ENCODE measurements around the gene STARD13.
"Not testable (repeated sequence)": the region's sequence is repeated elsewhere in the genome, so short reads cannot be mapped to it uniquely, and the experiment has no call there.

Gene STARD13

DNA sequence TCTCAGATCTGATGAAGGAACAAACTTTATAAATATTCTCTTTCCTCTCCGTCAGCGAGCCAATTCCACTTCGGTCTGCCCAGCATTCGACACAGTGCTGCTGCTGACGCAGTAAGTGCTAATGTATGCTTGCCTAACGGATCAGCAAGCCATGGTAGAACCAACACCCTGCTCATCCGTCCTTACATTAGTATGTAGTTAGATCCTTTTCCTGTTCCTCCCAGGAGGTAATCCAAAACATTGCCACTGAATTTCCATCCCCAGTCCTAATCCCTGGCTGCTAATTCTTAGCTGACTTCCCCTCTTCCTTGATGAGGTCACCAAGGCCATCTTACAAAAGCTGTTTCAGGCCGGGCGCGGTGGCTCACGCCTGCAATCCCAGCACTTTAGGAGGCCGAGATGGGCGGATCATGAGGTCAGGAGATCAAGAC lies 88.0 kb downstream of the STARD13 start:
- DNase-seq, result no peak

GRCh38 chr13:33196767-33197166 lies 88.8 kb downstream of the STARD13 start:
- DNase-seq, result no peak

DNA sequence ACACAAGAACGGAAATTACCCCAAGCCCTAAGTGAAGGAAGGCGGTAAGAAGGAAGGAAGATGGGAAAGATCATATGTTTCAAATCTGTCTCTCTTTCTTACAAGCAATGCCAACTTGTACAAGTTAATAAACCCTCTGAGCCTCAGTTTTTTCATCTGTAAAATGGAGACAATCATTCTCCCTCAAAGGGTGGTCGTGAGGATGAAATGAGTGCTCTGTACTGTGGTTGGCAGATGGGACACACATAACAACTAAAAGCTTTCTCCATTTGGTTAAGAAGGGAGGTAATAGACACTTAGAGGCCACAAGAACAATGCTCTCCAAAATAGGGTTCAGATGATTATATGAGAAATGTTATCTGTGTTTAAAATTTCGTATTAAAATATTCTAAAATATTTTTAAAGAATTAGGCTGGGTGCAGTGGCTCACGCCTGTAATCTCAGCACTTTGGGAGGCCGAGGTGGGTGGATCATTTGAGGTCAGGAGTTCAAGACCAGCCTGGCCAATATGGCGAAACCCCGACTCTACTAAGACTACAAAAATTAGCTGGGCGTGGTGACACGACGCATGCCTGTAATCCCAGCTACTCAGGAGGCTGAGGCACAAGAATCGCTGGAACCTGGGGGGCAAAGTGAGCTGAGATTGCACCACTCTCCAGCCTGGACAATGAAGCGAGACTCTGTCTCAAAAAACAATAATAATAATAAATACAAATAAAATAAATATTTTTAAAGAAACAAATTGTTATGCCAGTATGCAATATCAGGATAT lies 89.7 kb downstream of the STARD13 start:
- no peak for DNase-seq

- peak in 1 of 2 experiments; percentile 15 for DNase-seq
Observed at GRCh38 chr13:33194820-33195692, 90.5 kb downstream of the STARD13 start.

DNA sequence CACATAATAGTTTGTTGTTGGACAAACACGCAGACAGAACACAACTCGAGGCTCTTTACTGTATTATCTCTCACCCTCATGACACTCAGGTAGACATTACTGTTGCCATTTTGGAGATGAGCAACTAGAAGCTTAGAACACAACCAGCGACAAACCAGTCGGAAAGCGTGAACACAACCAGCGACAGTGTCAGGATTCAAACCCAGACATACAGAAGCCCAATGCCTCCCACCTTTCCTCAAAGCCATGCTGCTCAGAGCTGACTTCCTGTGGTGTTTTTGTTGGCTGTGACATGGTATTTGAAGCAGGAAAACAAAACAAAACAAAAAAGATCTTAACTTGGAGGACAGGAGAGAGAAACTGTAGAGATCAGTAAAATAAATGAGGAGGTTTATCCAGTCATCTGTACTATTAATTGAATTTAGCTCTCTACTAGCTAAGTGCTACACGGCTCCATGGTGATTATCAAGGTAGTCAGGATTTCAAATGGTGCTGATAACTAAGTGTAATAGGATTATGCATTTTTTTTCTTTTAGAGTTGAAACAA lies 92.1 kb downstream of the STARD13 start:
- peak in 1 of 2 experiments; percentile 16 for DNase-seq

GRCh38 chr13:33191425-33192210 lies 93.9 kb downstream of the STARD13 start:
- DNase-seq, result peak in 1 of 2 experiments; percentile 42

- no peak for DNase-seq
Observed at GRCh38 chr13:33189470-33189869, 96.1 kb downstream of the STARD13 start.

DNA sequence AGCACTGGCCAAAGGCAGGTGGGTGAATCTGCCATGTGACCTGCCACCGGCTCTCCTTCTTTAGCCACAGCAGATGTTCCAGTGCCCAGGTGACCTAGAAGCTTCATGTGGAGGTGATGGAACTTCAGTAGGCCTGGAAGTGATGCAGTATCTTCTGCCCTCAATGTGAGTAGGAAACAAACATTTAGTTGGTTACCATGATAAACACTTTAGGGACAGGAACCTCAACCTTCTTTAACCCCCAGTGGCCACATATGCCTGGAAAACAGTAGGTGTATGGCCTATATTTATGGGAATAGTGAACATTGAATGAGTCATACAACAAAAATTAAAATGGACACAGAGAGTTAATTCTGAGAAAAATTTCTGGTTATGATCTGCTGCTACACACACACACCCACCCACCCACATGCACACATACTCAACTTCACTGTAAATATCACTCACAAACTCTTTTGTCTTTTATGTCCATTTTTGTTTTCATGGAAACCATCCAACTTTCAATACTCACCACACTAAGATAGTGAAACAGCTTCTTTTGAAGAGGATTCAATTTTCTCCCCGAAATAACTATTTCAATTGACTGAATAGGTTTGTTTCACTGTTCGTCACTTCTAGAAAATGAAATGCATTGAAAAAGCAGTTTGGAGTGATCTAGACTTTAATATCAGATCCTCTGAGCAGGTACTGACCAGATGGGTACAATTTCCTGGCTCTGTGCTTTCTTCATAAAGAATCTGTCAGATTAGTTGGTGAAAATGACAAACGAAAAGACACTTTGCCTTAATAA lies 97.3 kb downstream of the STARD13 start:
- DNase-seq, result no peak

DNA sequence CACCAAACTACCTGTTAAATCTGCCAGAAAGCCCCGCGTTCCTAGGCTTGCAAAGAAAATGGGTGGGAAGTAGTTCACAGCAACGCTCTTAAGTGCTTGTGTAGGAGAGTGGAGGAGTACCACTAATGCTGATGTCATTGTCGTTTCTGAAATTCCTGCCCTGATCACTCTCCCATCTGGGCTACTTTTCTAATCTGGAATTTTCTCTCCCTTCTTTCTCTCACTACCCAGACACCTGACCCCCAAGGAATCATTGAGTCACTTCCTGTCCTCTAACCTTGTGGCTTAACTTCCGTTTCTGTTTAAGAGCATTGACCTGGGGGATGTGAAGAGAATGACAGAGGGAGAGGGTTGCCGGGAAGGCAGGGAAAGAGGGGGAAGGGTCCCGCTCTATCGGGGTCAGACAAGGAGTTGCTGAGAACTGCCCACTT lies 98.7 kb downstream of the STARD13 start:
- DNase-seq, result no peak

- DNase-seq, result no peak
Observed at GRCh38 chr13:33185853-33186252, 99.7 kb downstream of the STARD13 start.

DNA sequence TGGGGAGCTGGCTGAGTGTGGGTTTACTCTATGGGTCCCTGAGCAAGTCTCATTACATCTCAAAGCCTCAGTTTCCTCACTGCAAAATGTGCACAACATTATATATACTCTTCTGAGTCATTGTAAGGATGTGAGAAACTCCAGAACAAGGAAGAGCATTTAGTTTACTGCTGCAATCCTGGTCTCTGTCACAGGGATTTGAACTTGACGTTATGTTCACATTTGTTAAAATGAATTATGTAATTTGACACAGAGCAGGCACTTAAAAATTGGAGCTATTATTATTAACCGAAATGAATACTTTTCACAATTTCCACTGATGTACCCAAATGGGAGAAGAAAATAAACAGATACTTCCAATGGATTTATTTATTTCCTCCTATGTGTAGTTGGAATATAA lies 101.0 kb downstream of the STARD13 start:
- no peak for DNase-seq

GRCh38 chr13:33184112-33184490 lies 101.5 kb downstream of the STARD13 start:
- DNase-seq, result no peak

DNA sequence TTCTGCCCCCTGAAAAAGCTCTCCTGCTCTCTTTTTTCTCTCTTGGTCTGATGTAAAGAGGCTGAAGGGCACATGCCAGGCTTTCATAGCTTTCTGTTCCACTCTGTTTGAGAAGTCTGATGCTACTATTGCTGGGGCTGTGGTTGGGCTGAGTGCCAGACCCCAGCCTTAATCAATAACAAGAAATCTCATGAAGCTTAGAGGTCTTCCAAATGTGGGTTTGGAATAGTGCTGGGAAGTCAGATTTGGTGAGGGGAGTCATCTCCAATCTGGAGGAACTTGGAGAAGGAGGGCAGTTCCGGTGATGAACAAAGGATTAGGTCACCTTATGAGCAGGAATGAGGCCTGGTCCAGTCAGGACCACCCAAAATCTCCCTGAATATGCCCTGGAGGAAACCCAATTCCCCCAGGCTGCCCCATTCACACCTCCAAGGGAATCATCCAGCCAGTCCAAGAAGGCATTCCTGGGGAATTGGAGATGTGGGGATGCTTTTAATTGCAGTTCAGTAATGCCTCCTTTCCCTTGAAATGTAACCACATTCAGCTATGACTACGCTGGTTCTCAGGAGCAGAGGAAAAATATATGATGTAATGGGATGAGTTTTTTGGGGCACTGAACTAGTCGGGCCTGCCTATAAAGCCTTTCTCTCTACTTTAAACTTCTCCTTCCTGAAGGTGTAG lies 102.0 kb downstream of the STARD13 start:
- DNase-seq, result no peak

DNA sequence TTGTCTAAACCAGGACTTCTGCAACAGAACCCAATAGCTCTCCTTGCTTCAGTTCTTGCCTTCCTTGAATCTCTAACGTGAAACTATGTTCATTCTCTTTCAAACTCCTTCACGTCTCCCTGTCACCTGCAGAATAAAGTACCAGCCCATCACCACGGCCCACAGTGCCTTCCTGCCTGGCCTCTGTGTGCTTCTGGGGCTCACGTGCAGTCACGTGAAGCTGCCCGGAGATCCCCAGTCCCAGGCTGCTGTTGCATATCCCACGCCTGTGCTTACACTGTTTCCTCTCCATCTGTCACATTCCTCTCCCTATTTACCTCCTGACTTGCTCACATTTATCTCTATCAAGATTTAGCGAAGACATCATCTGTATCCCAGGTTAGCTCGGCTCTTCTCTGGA lies 102.8 kb downstream of the STARD13 start:
- DNase-seq, result peak; percentile 23 to 71

DNA sequence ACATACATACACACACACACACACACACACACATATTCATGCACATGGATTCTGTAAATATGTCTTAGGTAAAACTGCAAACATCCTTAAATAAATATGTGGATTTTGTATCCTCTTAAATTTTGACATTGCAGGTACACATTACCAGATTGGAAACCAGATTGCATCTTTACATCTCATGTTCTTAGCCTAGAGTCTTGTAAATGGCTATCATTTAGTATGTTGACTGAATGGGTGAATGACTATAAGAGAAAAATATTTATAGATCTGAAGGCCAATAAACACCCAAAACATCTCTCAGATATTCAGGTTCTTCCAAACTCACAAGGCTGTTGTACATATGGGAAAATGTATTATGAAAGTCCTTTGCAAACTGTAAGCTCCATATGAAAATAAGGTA lies 104.3 kb downstream of the STARD13 start:
- no peak for DNase-seq

GRCh38 chr13:33180122-33180804 lies 105.3 kb downstream of the STARD13 start:
- peak in 1 of 2 experiments; percentile 63 for DNase-seq

GRCh38 chr13:33179463-33179862 lies 106.1 kb downstream of the STARD13 start:
- no peak for DNase-seq

DNA sequence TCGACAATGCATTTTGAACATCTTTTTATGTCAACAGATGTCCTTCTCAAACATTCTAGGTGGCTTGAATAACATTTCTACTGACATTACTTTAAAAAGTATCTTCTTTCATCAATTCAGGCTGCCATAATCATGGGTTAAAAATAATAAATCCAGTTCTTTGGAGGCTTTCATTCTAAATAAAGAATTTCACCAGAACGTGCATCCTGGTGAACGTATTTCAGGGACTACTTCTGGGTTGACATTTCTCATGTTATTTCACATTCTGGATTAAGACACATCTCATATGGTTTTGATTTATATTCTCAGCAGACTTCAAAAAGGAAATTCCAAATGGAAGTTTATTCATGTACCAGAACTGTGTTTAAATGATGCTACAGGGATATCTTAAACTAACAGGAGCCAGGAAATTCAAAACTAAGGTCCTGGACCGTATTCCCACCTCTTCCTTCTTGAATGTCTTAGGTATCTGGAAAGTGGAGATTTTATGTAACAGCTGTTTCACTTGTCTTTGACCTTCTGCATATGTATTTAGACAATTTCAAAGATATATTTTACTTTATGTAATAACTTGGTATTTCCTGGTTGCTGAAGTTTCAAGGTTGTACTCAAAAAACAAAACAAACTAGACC lies 107.2 kb downstream of the STARD13 start:
- DNase-seq, result no peak

DNA sequence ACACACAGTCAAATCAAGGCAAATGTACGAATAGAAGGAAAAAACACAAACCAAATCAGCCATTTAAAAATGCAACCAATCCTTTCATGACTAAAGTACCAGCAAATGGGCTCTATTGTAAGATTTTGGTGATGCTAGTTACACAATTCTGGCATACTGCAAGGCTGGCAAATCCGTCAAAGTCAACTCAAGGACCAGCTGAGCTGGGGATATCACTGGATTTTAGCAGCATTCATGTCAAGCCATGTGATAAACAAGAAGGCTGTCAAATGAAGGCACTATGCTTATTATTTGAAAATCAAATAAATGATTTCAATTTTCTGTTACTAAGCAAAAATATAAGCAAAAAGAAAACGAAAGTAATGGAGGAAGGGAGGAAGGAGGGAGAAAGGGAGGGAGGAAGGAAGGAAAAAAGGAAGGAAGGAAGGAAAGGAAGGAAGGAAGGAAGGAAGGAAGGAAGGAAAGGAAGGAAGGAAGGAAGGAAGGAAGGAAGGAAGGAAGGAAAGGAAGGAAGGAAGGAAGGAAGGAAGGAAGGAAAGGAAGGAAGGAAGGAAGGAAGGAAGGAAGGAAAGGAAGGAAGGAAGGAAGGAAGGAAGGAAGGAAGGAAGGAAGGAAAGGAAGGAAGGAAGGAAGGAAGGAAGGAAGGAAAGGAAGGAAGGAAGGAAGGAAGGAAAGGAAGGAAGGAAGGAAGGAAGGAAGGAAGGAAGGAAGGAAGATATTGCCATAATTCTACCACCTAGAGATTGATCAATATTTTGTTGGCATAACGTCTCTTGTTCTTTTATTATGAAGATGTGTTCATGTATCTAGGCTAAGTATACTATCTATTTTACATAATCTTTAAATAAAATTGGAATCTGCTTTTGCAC lies 108.0 kb downstream of the STARD13 start:
- DNase-seq, result not testable (repeated sequence)
